PC-9 (cell line): Measurements from ENCODE around the gene PLXNC1.

Experiments
- EZH2 ChIP-seq: fragments of 200-600 bp; sonication (generic); IDR thresholded peaks from 2 replicates; pipeline ENCODE4 v1.8.0; 2017; ENCODE audit warnings: antibody characterized with exemption, low read depth
- TF ChIP-seq, protein P1 (sequence below): fragments of 200-600 bp; sonication (generic); conservative IDR thresholded peaks from 2 replicates; pipeline ENCODE4 v1.6.1; 2017; ENCODE audit warnings: mixed run types, antibody characterized with exemption, mild to moderate bottlenecking, moderate library complexity

DNA sequence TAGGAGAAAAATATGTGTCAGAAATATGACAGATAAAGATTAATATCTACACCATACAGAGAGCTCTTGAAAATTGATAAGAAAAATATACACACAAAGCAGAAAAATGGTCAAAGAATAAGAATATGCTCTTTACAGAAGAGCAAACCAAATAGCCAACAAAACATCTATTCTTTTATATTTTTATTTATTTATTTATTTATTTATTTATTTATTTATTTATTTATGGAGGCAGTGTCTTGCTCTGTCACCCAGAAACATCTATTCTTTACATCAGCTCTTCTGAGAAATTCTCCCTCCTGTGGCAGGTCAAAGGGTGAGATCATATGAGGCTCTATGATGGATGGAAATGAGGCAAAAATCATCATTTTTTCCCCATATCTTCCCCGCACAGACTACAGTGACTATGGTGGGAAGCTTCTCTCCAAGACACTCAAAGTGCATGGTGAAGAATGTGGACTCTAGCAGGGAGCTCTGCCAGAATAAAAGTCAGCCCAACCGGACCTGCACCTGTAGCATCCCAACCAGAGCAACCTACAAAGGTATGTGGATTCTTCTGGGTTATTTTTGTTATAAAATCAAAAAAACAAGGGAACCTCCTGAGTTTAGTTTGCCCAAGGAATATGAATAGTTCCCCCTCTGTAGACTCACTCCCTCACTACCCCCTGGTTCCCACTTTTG lies 71.4 kb downstream of the PLXNC1 start:
- TF ChIP-seq, protein P1, sequence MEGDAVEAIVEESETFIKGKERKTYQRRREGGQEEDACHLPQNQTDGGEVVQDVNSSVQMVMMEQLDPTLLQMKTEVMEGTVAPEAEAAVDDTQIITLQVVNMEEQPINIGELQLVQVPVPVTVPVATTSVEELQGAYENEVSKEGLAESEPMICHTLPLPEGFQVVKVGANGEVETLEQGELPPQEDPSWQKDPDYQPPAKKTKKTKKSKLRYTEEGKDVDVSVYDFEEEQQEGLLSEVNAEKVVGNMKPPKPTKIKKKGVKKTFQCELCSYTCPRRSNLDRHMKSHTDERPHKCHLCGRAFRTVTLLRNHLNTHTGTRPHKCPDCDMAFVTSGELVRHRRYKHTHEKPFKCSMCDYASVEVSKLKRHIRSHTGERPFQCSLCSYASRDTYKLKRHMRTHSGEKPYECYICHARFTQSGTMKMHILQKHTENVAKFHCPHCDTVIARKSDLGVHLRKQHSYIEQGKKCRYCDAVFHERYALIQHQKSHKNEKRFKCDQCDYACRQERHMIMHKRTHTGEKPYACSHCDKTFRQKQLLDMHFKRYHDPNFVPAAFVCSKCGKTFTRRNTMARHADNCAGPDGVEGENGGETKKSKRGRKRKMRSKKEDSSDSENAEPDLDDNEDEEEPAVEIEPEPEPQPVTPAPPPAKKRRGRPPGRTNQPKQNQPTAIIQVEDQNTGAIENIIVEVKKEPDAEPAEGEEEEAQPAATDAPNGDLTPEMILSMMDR: no peak
- no peak for TF ChIP-seq EZH2
